Midbrain (tissue), 1 donor: ENCODE data around the gene NDUFB2.
"Not testable (repeated sequence)": the region's sequence is repeated elsewhere in the genome, so short reads cannot be mapped to it uniquely, and the experiment has no call there.

Experiments used
- DNase-seq: peaks from one replicate; lab custom pipeline; 2025; lab: John Stamatoyannopoulos, UW

Gene NDUFB2

DNA sequence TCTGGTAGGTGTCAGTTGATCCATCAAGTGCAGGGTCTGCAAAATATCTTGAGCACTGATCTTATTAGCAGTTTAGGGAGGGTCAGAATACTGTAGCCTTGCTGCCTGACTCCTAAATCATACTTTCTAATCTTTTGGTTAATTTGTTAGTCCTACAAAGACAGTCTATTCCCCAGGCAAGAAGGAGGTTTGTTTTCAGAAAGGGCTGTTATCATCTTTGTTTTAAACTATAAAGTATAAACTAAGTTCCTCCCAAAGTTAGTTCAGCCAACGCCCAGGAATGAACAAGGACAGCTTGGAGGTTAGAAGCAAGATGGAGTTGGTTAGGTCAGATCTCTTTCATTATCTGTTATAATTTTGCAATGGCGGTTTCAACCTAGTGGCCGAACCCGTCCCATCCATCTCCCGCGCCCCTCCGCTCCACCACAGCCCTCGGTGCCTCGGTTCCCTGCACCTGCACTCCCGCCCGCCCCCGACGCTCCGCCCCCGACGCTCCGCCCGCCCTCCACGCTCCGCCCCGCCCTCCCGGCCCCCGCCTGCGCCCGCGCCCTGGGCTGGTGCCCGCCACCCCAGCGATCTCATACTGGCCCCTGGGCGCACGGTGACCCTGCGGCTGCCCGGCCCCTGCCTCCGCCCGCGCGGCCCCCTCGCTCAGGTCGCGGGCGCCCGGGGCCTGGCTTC, 24.0 kb upstream of the NDUFB2 start, which contains the start of gene ADCK2:
Gene ADCK2 (plus strand): TSS at position 564 of the 681 bp plus-strand sequence. CDS start 386 bp downstream, outside the sequence.
- DNase-seq = peak; percentile 36

DNA sequence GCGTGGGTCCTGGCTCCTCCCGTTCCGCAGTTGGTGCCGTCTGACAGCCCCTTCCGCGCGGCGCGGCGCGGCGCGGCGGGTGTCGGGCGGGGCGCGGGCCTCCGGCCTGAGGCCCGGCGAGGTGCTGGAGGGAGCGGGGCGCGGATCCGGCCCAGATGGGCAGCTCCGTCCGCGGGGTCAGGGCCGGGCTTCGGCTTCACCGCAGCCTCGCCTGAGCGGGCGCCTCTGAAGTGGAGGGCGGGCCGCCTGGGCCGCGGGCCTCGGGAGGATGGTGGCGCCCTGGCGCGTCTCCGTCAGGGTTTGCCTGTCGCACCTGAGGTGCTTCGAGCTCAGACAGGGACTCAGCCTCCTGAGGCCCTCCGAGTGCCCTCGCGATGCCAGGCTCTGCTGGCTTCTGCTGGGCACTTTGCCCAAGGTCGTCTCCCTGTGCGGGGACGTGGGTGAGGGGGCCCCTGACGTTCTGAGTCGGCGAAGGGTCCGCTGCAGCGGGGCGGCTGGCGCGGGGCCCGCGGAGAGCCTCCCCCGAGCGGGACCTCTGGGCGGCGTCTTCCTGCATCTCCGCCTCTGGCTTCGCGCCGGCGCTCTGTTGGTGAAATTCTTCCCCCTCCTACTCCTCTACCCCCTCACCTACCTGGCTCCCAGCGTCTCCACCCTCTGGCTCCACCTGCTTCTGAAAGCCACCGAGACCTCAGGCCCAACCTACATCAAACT, 23.3 kb upstream of the NDUFB2 start:
- peak; percentile 42 for DNase-seq

DNA sequence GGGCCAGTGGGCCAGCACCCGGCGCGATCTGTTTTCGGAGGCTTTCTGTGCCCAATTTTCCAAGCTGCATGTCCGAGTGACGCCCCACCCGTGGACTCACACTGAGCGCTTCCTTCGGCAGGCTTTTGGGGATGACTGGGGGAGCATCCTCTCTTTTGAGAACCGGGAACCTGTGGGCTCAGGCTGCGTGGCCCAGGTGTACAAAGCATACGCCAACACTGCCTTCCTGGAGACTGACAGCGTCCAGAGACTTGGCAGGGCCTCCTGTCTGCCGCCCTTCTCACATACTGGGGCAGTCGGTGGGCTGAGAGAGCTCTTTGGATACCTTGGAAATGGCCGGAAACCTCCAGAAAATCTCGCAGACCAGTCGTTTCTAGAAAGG, 22.7 kb upstream of the NDUFB2 start:
- no peak for DNase-seq

GRCh38 chr7:140674356-140674800, 22.1 kb upstream of the NDUFB2 start:
- no peak for DNase-seq

DNA sequence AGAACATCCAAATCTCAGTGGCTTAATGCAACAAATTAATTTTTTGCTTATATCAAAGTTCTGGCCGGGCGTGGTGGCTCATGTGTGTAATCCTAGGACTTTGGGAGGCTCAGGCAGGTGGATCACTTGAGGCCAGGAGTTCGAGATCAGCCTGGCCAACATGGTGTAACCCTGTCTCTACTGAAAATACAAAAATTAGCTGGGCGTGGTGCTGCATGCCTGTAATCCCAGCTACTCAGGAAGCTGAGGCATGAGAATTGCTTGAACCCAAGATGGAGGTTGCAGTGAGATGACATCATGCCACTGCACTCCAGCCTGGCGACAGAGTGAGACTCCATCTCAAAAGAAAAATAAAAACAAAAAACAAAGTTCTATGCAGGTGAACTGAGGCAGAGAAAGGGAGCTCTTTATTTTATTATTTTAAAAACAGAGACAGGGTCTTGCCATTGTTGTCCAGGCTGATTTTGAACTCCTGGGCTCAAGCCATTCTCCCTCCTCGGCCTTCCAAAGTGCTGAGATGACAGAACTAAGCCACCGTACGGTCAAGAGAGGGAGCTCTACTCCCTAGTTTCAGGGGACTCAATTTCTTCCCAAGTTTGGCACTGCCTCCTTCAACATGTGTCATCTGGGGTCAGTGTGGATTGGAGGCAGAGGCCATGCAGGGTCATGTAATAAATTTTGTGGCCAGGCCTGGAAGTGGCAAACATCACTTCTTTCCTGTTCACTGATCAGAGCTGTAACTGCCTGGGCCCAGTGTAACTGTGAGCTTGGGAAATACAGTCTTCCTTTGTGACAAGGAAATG, 21.4 kb upstream of the NDUFB2 start:
- DNase-seq = peak; percentile 71

DNA sequence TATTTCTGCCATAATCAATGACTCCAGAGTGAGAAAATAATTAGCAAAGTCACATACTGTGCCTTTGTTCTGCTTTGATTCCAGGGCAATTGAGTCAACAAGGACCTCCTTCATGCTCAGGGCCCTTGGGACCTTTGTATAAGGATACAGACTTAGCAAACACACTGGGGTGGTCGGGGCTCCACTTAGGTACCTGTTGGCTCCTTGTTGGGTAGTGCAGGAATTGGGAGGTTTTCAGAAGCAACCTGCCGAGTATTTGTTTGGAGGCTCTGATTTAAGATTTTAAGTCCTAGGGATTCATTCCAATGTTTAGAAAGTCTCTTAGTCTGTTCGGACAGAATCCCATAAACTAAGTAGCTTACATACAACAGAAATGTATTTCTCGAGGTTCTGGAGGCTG, 20.8 kb upstream of the NDUFB2 start:
- no peak for DNase-seq

GRCh38 chr7:140676306-140676705, 20.2 kb upstream of the NDUFB2 start:
- DNase-seq = no peak

DNA sequence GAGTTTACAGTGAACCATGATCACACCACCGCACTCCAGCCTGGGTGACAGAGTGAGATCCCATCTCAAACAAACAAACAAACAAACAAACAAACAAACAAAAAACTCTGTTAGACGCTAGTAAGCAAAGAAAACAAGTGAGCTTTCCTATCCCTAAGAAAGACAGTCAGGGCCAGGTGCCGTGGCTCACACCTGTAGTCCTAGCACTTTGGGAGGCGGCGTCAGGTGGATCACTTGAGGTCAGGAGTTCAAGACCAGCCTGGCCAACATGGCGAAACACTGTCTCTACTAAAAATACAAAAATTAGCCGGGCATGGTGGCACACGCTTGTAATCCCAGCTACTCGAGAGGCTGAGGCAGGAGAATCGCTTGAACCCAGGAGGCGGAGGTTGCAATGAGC, 19.6 kb upstream of the NDUFB2 start:
- not testable (repeated sequence) for DNase-seq

- no peak for DNase-seq
Observed at GRCh38 chr7:140677496-140677895, 19.0 kb upstream of the NDUFB2 start.

GRCh38 chr7:140678081-140678815, 18.3 kb upstream of the NDUFB2 start:
- no peak for DNase-seq

GRCh38 chr7:140678816-140679130, 17.7 kb upstream of the NDUFB2 start:
- no peak for DNase-seq

- DNase-seq = no peak
Observed at GRCh38 chr7:140679186-140679585, 17.3 kb upstream of the NDUFB2 start.

DNA sequence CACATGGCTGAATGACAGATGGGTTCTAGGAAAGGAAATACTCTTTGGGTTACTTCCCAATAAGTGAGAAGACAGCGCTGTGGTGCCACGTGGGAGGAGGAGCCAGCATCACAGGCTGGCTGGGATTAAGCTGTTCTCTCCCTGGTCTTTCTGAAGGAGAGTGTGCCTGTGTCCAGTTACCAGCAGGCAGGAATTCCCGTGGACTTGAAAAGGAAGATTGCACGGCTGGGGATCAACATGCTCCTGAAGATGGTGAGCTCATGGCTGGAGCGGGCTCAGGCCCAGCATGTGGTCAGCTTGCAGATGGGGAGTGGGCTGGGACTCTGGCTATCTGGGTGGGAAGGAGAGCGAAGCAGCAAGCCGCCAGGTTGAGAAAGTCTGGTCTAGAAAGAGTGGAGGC, 15.6 kb upstream of the NDUFB2 start:
- no peak for DNase-seq

- no peak for DNase-seq
Observed at GRCh38 chr7:140681766-140682165, 14.7 kb upstream of the NDUFB2 start.

DNA sequence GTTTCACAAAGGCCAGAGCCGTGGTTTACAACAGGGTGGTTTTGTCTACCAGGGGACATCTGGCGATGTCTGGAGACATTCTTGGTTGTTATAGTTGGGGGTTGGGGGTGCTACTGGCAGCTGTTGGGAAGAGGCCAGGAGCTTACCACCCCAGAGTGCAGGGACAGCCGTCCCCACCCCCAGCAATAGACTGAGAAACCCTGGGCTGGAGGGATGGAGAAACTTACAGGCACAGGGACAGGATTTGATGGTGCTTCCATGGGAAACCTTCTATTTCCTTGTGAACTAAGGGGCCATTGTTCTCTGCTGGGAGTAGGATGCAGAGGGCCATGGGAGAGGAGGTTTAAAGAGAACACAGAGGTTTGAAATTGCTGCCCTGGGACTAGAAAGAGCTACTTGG, 12.9 kb upstream of the NDUFB2 start:
- DNase-seq = peak; percentile 58

GRCh38 chr7:140684066-140684950, 12.2 kb upstream of the NDUFB2 start:
- DNase-seq = no peak

- no peak for DNase-seq
Observed at GRCh38 chr7:140685407-140686087, 11.0 kb upstream of the NDUFB2 start.

GRCh38 chr7:140686921-140687320, 9.6 kb upstream of the NDUFB2 start:
- DNase-seq = no peak

- DNase-seq = no peak
Observed at GRCh38 chr7:140688341-140688740, 8.2 kb upstream of the NDUFB2 start.
